Endothelial cell of hepatic sinusoid (primary cell): ENCODE results near the gene CFAP299.
"Not testable (repeated sequence)": the region's sequence is repeated elsewhere in the genome, so short reads cannot be mapped to it uniquely, and the experiment has no call there.

ENCODE experiments used
- in situ Hi-C: cut with HindIII; loops from 2 replicates; pipeline ENCODE4 v1.10.0; 2017; ENCODE audit warnings: low sequenced_read_pairs

CFAP299 gene

GRCh38 chr4:80438016-80438415 is 102.5 kb downstream of the CFAP299 start:
- in situ Hi-C loops: no loop called here

GRCh38 chr4:80439294-80440061 is 103.9 kb downstream of the CFAP299 start:
- in situ Hi-C loops: not testable (repeated sequence)

GRCh38 chr4:80446248-80446647 is 110.7 kb downstream of the CFAP299 start:
- in situ Hi-C loops: no loop called here

- in situ Hi-C loops: no loop called here
These were observed 111.1 kb downstream of the CFAP299 start for GRCh38 chr4:80446664-80447063.

- in situ Hi-C loops: no loop called here
These were observed 112.0 kb downstream of the CFAP299 start for GRCh38 chr4:80447493-80447892.

GRCh38 chr4:80448056-80448455 is 112.5 kb downstream of the CFAP299 start:
- in situ Hi-C loops: no loop called here

- in situ Hi-C loops: no loop called here
These were observed 116.5 kb downstream of the CFAP299 start for GRCh38 chr4:80452055-80452454.

- in situ Hi-C loops: no loop called here
These were observed 117.2 kb downstream of the CFAP299 start for GRCh38 chr4:80452768-80453167.

- in situ Hi-C loops: no loop called here
These were observed 118.5 kb downstream of the CFAP299 start for GRCh38 chr4:80454040-80454439.

GRCh38 chr4:80454556-80454955 is 119.0 kb downstream of the CFAP299 start:
- in situ Hi-C loops: no loop called here

GRCh38 chr4:80459918-80460473 is 124.5 kb downstream of the CFAP299 start:
- in situ Hi-C loops: no loop called here

- in situ Hi-C loops: no loop called here
These were observed 125.9 kb downstream of the CFAP299 start for GRCh38 chr4:80461412-80461811.

GRCh38 chr4:80462621-80463091 is 127.1 kb downstream of the CFAP299 start:
- in situ Hi-C loops: no loop called here

- in situ Hi-C loops: no loop called here
These were observed 128.0 kb downstream of the CFAP299 start for GRCh38 chr4:80463509-80463908.

GRCh38 chr4:80465238-80465637 is 129.7 kb downstream of the CFAP299 start:
- in situ Hi-C loops: no loop called here

GRCh38 chr4:80465736-80466135 is 130.2 kb downstream of the CFAP299 start:
- in situ Hi-C loops: no loop called here

- in situ Hi-C loops: no loop called here
These were observed 131.1 kb downstream of the CFAP299 start for GRCh38 chr4:80466618-80467017.

GRCh38 chr4:80471756-80472155 is 136.2 kb downstream of the CFAP299 start:
- in situ Hi-C loops: no loop called here

- in situ Hi-C loops: no loop called here
These were observed 139.7 kb downstream of the CFAP299 start for GRCh38 chr4:80475236-80475635.

GRCh38 chr4:80475798-80476197 is 140.3 kb downstream of the CFAP299 start:
- in situ Hi-C loops: no loop called here

- in situ Hi-C loops: no loop called here
These were observed 149.2 kb downstream of the CFAP299 start for GRCh38 chr4:80484712-80485111.

- in situ Hi-C loops: no loop called here
These were observed 151.1 kb downstream of the CFAP299 start for GRCh38 chr4:80486603-80487002.
